Activated CD4-positive, alpha-beta T cell treated with anti-CD3 and anti-CD28 coated beads, Interleukin-2, amount 50 U/mL, for 1 hour (primary cell): ENCODE results near the gene ZNF567.
"Not testable (repeated sequence)": the region's sequence is repeated elsewhere in the genome, so short reads cannot be mapped to it uniquely, and the experiment has no call there.

Experiments used
- DNase-seq: peaks from one replicate; pipeline ENCODE4 v3.0.0-alpha.2; 2020

ZNF567 gene

DNA sequence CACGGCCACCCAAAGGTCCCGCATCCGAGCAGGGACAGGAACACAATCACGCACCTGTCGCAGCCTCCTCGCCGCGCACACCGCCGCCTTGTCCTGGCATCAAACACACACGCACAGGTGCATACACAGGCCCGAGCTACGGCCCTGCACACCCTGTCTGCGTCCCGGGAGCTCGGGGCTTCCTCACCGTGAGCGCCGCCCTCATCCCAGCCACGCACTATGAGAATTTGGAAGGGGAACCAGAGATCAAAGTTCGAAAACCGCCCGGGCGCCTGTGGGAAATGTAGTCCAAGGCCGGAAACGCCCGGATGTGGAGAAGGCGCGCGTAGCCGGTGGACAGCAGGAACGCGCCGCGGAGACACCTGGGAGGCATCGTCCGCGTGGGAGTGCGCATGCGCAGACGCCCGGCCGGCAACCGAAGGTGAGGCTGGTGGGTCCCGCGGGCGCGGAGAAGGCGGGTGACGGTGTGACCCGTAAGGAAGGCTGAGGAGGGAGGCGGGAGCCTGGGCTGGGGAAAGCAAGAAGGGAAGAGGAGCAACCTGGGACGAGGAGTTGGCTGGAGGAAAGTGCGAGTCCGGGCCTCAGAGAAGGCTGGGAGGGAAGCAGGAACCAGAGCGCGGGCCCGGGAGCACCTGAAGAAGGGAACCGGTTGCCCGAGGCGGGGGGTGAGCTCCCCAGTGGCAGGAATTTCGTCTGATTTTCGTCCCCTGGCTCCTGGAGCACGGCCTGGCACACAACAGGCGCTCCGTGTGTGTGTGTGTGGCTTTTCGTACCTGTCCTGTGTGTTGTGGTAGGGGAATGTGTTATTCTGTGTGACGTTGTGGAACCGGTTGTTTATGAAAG, at the start of gene ZNF567:
ZNF567 (plus strand) TSS at position 399 of the 843 bp plus-strand sequence. CDS start 7,256 bp downstream, outside the sequence.
- DNase-seq, result peak; percentile 96

- no peak for DNase-seq
Measured at GRCh38 chr19:36638862-36639510, 48.4 kb upstream of the ZNF567 start.

DNA sequence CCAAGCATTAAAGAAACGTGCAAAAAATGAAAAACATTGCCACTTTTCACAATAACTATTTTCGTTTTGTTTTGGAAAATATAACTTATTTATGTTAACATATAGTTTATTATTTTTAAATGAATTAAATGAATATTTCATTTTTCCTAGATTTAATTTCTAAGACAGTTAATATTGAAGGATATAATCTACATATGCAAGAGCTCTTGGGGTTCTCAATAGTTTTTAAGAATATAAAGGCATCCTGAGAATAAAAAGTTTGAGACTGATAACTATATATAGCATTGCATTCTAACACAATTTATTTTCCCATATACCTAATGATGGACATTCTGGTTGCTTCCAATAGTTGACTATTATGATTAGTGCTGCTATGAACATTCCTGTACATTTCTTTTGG, 40.7 kb upstream of the ZNF567 start:
- no peak for DNase-seq

DNA sequence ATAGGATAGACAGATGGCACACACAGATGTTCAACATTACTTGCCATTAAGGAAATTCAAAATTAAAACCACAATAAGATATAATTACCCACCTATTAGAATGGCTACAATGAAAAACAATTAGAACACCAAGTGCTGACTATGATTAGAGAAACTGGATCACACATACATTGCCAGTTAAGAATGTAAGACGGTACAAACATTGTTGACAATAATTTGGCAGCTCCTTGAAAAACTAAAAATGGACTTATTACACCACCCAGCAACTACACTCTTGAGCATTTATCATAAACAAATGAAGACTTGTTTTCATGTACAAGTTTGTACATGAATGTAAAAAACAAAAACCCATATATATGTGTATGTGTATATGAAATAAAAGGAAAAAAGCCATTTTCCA, 34.5 kb upstream of the ZNF567 start:
- no peak for DNase-seq

GRCh38 chr19:36665832-36666231, 21.6 kb upstream of the ZNF567 start:
- no peak for DNase-seq

GRCh38 chr19:36668646-36669045, 18.8 kb upstream of the ZNF567 start:
- DNase-seq, result no peak

DNA sequence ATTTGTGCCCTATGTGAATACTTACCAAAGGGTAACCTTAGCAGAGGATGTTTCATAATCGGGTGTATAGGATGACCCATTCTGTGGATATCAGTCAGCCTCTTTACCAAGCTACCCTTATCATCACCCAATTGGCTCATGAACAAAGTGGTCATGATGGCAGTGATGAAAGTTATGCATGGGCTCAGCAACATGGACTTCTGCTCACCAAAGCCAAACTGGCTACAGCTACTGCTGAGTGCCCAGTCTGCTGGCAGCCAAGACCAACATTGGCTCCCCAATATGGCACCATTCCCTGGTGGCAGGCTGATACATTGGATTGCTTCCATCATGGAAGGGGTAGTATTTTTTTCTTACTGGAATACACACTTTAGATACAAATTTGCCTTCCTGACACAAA, 15.0 kb upstream of the ZNF567 start:
- DNase-seq, result no peak

DNA sequence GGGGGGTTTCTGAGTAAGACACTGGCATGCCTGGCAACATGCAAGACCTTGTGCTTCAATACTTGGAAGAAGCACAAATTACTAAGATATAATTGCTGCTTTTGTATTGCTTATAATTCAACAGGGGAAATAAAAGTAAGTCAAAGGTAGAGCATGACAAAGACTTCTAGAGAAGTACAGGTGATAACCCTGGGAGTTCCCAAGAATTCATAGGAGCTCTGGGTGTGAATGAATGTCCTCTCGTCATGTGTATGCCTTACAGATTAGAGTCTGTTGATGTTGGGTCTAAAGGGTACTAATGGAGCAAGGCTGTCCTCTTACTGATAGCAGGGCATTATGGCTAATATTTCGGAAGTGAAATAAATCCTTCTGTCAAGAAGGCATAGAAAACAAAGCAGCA, 13.2 kb upstream of the ZNF567 start:
- DNase-seq, result no peak

DNA sequence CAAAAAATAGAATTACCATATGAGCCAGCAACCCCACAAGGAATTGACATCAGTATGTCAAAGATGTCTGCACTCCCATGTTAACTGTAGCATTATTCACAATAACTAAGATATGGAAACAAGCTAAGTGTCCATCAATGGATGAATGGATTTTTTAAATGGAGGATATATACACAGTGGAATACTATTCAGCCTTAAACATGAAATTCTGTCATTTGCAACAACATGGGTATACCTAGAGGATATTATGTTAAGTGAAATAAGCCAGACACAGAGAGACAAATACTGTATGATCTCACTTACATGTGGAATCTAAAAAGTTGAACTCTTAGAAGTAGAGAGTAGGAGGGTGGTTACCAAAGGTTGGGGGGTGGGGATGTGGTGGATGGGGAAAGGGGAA, 8.0 kb upstream of the ZNF567 start:
- no peak for DNase-seq

GRCh38 chr19:36685835-36686234, 1.6 kb upstream of the ZNF567 start:
- DNase-seq, result no peak

GRCh38 chr19:36686365-36687213, 823 bp upstream of the ZNF567 start:
- peak; percentile 2 for DNase-seq

DNA sequence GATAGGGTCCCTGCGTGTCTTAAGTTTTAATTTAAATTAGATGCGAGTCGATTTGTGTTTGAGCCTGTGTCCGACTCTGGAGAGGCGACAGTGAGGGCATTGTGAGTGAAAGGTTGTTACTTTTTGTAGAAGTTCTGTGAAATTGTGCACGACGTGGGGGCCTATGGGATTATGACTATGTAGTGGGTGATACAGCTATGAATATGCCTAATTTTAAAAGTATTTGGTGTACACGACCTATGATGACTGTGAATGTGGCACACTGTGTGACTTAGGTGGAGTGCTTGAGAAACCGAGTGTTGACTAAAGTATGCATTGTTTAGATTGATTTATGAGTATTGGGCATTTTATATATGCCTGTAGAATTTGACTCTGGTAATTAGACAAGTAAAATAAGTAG, 646 bp downstream of the ZNF567 start:
- no peak for DNase-seq

- no peak for DNase-seq
Measured at GRCh38 chr19:36707134-36707533, 19.7 kb downstream of the ZNF567 start.

DNA sequence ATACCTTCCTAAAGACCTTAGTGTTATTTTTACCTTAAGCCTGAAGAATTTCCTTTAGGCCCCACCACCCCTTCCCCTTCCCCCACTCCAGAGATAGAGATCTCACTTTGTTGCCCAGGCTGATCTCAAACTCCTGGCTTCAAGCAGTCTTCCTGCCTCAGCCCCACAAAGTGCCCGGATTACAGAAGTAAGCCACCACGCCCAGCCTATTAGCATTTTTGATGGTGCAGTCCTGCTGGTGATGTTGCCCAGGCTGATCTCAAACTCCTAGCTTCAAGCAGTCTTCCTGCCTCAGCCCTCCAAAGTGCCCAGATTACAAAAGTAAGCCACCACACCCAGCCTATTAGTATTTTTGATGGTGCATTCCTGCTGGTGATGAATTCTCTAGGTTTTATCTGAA, 22.0 kb downstream of the ZNF567 start:
- no peak for DNase-seq

DNA sequence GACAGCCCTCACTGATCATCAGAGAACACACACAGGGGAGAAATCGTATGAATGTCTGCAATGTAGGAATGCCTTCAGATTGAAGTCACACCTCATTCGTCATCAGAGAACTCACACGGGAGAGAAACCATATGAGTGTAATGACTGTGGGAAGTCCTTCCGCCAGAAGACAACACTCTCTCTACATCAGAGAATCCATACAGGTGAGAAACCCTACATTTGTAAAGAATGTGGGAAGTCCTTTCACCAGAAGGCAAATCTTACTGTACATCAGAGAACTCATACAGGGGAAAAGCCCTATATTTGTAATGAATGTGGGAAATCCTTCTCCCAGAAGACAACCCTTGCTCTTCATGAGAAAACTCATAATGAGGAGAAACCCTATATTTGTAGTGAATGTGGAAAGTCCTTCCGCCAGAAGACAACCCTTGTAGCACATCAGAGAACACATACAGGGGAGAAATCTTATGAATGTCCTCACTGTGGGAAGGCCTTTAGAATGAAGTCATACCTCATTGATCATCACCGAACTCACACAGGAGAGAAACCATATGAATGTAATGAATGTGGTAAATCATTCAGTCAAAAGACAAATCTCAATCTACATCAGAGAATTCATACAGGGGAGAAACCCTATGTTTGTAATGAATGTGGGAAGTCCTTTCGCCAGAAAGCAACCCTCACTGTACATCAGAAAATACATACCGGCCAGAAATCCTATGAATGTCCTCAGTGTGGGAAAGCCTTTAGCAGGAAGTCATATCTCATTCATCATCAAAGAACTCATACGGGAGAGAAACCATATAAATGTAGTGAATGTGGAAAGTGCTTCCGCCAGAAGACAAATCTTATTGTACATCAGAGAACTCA, 32.5 kb downstream of the ZNF567 start:
- no peak for DNase-seq

DNA sequence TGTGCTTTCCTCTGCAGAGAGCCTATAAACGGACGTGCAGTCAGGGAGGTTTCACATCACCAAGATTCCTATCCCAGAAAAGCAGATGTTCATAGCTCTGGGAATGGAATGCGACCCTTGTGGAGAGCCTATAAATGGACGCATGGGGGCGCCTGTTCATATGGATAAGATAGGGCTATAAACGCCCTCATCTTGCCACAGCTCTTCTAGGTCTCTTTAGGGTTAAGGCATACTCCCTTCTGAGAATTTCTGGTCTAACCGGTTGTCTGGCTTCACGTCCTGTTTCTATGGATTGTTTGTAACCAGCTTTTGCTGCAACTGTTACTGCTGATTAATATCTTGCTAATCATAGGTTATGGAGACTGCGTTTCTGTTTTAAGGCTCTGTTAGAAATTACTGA, 48.8 kb downstream of the ZNF567 start:
- DNase-seq, result not testable (repeated sequence)

- no peak for DNase-seq
Measured at GRCh38 chr19:36745870-36746269, 58.5 kb downstream of the ZNF567 start.

DNA sequence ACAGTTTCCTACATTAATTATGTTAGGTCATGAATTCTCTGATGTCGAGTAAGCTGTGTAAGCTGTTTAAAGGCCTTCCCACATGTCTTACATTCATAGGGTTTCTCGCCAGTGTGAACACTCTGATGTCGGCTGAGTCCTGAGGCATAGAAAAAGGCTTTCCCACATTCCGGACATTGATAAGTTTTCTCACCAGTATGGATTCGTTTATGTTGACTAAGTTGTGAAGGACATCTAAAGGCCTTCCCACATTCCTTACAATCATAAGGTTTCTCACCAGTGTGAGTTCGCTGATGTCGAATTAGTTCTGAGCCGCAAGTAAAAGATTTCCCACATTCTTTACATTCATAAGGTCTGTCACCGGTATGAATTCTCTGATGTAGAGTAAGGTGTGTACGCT, 60.3 kb downstream of the ZNF567 start:
- no peak for DNase-seq

DNA sequence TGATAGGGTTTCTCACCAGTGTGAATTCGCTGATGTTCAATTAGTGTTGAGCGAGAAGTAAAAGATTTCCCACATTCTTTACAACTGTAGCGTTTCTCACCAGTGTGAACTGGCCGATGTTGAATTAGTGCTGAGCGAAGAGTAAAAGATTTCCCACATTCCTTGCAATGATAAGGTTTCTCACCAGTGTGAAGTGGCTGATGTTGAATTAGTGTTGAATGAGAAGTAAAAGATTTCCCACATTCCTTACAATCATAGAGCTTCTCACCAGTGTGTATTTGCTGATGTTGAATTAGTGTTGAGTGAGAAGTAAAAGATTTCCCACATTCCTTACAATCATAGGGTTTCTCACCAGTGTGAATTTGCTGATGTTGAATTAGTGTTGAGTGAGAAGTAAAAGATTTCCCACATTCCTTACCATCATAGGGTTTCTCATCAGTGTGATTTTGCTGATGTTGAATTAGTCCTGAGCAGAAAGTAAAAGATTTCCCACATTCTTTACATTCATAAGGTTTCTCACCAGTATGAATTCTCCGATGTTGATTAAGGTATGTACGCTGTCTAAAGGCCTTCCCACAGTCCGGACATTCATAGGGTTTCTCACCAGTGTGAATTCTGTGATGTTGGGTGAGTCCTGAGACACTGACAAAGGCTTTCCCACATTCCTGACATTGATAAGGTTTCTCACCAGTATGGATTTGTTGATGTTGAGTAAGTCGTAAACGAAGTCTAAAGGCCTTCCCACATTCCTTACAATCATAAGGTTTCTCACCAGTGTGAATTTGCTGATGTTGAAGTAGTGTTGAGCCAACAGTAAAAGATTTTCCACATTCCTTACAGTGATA, 61.2 kb downstream of the ZNF567 start:
- no peak for DNase-seq

DNA sequence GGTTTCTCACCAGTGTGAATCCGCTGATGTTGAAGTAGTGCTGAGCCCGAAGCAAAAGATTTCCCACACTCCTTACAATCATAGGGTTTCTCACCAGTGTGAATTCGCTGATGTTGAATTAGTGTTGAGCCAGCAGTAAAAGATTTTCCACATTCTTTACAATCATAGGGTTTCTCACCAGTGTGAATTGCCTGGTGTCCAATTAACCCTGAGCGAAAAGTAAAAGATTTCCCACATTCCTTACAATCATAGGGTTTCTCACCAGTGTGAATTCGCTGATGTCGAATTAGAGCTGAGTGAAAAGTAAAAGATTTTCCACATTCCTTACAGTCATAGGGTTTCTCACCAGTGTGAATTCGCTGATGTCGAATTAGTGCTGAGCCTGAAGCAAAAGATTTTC, 62.2 kb downstream of the ZNF567 start:
- DNase-seq, result not testable (repeated sequence)

DNA sequence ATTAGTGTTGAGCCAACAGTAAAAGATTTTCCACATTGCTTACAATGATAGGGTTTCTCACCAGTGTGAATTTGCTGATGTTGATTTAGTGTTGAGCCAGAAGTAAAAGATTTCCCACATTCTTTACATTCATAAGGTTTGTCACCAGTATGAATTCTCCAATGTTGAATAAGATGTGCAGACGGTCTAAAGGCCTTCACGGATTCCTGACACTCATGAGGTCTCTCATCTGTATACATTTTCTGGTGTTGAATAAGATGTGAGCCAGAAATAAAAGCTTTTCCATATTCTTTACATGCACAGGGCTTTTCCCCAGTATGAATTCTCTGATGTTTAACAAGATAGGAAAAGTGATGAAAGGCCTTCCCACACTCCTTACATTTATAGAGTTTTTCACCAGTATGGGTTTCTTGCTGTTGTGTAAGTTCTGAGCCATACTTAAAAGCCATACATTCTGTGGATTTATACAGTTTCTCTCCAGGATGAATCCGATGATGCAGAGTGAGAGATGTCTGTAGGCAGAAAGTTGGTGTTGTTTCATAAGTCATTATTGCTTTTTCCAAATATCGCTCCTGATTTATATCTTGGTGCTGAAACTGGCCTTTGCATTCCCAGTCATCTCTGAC, 62.8 kb downstream of the ZNF567 start:
- DNase-seq, result no peak
